ENCODE data around the gene SUGP2.

- no peak for TF ChIP-seq CTCF (IDR thresholded peaks at IDR 0.05)
- no peak for TF ChIP-seq POLR2A (IDR thresholded peaks at IDR 0.05)
Observed at GRCh38 chr19:19054315-19054938, 21.1 kb upstream of the SUGP2 start.
